HL-60 (cell line): ENCODE data around the gene MYOM3.

Source experiments
- CTCF ChIP-seq: IDR thresholded peaks from one replicate; pipeline ENCODE4 v1.5.1; 2011; ENCODE audit warnings: low read length, control low read depth, inconsistent platforms; ENCODE audit not compliant: insufficient read depth
- GABPA ChIP-seq: IDR thresholded peaks from 2 replicates; pipeline ENCODE4 v1.6.1; 2012; ENCODE audit warnings: low read depth
- POLR2AphosphoS5 ChIP-seq: IDR thresholded peaks from 2 replicates; pipeline ENCODE4 v1.6.1; 2012; ENCODE audit warnings: low read depth

GRCh38 chr1:24007079-24007478 is 104.9 kb downstream of the MYOM3 start:
- TF ChIP-seq CTCF (no peak), GABPA (no peak), POLR2AphosphoS5 (no peak)
